ENCODE results near the gene ABCA2.

GRCh38 chr9:137074657-137075274 is 46.7 kb upstream of the ABCA2 start:
- TF ChIP-seq POLR2A (IDR thresholded peaks at IDR 0.05; ENCODE audit: low read length) (no peak), GATA1 (IDR thresholded peaks at IDR 0.05; ENCODE audit: low read depth, low read length) (no peak)

Data from erythroblast (primary cell).